Measurements from ENCODE around the gene PHF19. TPM values are rescaled to one million over a fixed set of nuclear protein-coding genes. Genes with fewer than 3 reads are reported as not detected.

Gene PHF19
- total RNA-seq, 1 experiment from 2014 or later: 66.8 TPM

GRCh38 chr9:120852240-120853010 is 24.6 kb downstream of the PHF19 start:
- Histone ChIP-seq H3K23me2 (ENCODE audit: insufficient read length, low read depth, low read length, poor library complexity, severe bottlenecking) (no peaks in the 10 kb centered on the region), H4K8ac (replicated peaks; ENCODE audit: insufficient read length, low read depth, low read length) (no peak overlapping the region), H3K79me2 (ENCODE audit: insufficient read depth, low read length) (no peaks in the 10 kb centered on the region), H2BK120ac (ENCODE audit: low read depth, low read length, poor library complexity, severe bottlenecking) (no peak overlapping the region), H3K27me3 (ENCODE audit: insufficient read depth, low read length) (no peaks in the 10 kb centered on the region), H2AK5ac (ENCODE audit: insufficient read length, low read length) (no peak overlapping the region), H3K27ac (ENCODE audit: insufficient read length, low read depth, low read length) (no peak overlapping the region), H2BK20ac (ENCODE audit: low read depth, low read length, poor library complexity, severe bottlenecking) (no peak overlapping the region), H3K56ac (ENCODE audit: insufficient read length, low read depth, low read length) (no peak overlapping the region), H3K79me1 (ENCODE audit: insufficient read depth, low read depth, low read length, poor library complexity, severe bottlenecking) (no peaks in the 10 kb centered on the region), H2BK12ac (ENCODE audit: insufficient read length, low read depth, low read length) (no peak overlapping the region), H2BK5ac (ENCODE audit: insufficient read length, low read length) (no peak overlapping the region), H4K5ac (ENCODE audit: insufficient read length, low read depth, low read length) (no peak overlapping the region), H3K9me3 (ENCODE audit: control insufficient read depth, low read depth, low read length) (no peaks in the 10 kb centered on the region), H3K4me2 (ENCODE audit: insufficient read depth, insufficient read length, low read length) (no peak overlapping the region), H4K20me1 (ENCODE audit: control insufficient read depth, insufficient read depth, insufficient read length) (no peaks in the 10 kb centered on the region), H3K14ac (ENCODE audit: insufficient read depth, low read length) (no peak overlapping the region; the same call in 1 of the 2 replicates), H2AFZ (ENCODE audit: low read length) (no peak overlapping the region), H3K4ac (ENCODE audit: low read depth, low read length) (no peak overlapping the region), H3K18ac (ENCODE audit: insufficient read length, low read depth, low read length) (peak overlapping the region; percentile 28), H4K91ac (ENCODE audit: insufficient read length, low read depth, low read length) (no peak overlapping the region), H3K9ac (ENCODE audit: extremely low read depth, insufficient read length, low read length) (no peak overlapping the region), H3K23ac (ENCODE audit: insufficient read length, low read depth, low read length) (no peak overlapping the region), H2BK15ac (ENCODE audit: low read depth, low read length) (no peak overlapping the region), H3T11ph (ENCODE audit: low read length) (no peak overlapping the region), H3K4me1 (ENCODE audit: insufficient read depth, low read length) (peaks cover 7% of the 10 kb centered on the region; the same call in 1 of the 2 replicates)
- no peak for DNase-seq
- TF ChIP-seq CTCF (conservative IDR thresholded peaks at IDR 0.05): no peak
- Mint-ChIP-seq H3K9me3 (no peaks in the 10 kb centered on the region), H3K36me3 (ENCODE audit: insufficient read depth in 1 of 3, low read depth in 3 of 3) (peaks cover 0 to 7% (median 3%) of the 10 kb centered on the region in 3 experiments; a peak in 3 of 7 replicates), H3K27me3 (ENCODE audit: low read depth) (no peaks in the 10 kb centered on the region), H3K4me3 (no peak overlapping the region), H3K27ac (peak overlapping the region; percentile 90 to 97 (median 95)), H3K4me1 (peaks cover 23 to 25% of the 10 kb centered on the region in 2 experiments)
- no CpG with 5 or more reads among the region's 5 CpGs for WGBS (ENCODE audit: extremely low coverage, insufficient read length, low lambda C conversion rate)

Data from H9 (cell line).